Right atrium auricular region (tissue), 2 donors: ENCODE results near the gene CD44. TPM values are rescaled to one million over a fixed set of nuclear protein-coding genes. Genes with fewer than 3 reads are reported as not detected.

Source experiments
- DNase-seq: peaks from one replicate; pipeline ENCODE4 v3.0.0-alpha.2; 2019; ENCODE audit warnings: low spot score
- H3K27ac ChIP-seq, 2 donors: fragments of 200-600 bp; sonication (generic); 1 replicate in 1 of 2; 2 replicates in 1 of 2; pipeline ENCODE4 v1.5.1; 2016 to 2019
- H3K27me3 ChIP-seq, 2 donors: fragments of 200-600 bp; sonication (generic); one replicate each; pipeline versions ENCODE4 v1.5.1 to v1.6.0; 2017 to 2019
- H3K36me3 ChIP-seq: fragments of 200-600 bp; sonication (generic); one replicate; pipeline ENCODE4 v1.5.1; 2016
- H3K4me1 ChIP-seq, 2 donors: fragments of 200-600 bp; sonication (generic); one replicate each; pipeline versions ENCODE4 v1.5.1 to v1.6.0; 2017 to 2019
- H3K4me3 ChIP-seq, 2 donors: fragments of 200-600 bp; sonication (generic); 1 replicate in 1 of 2; 2 replicates in 1 of 2; pipeline ENCODE4 v1.5.1; 2017 to 2019; ENCODE audit warnings: mild to moderate bottlenecking in 1 of 2, moderate library complexity in 1 of 2
- H3K9me3 ChIP-seq, 2 donors: fragments of 200-600 bp; sonication (generic); one replicate each; pipeline ENCODE4 v1.5.1; 2019
- total RNA-seq, 2 donors: library from RNA; depleted of rRNA; stranded (reverse); fragments of >200 nt; gene quantifications; one replicate each; pipeline ENCODE4 v1.1.0, GENCODE V29; 2016
- TF ChIP-seq, protein P1 (sequence below), 2 donors: fragments of 200-600 bp; sonication (generic); IDR thresholded peaks; one replicate each; pipeline ENCODE4 v1.5.1; 2019; ENCODE audit warnings: antibody characterized with exemption in 2 of 2

CD44 gene
- total RNA-seq, 2 donors from 2014 or later: 26.8 to 37.3 TPM

DNA sequence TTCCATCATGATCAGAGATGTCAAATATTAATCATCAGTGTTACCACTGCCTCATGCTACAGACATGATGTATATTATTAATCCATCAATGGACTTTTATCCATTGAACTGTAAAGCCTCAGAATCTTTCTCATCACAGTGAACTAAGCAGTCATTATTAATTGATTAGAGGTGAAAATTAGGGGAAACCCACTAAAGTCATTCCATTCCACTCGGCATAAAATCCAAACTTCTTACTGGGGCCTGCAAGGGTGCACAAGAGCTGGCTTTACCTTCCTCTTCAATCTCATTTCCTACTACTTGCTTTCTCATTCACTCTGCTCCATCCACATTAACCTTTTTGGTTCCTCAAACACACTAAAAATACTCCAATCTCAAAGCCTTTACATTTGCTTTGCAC is 7.9 kb upstream of the CD44 start:
- Histone ChIP-seq H3K9me3 (no peaks in the 10 kb centered on the region), H3K27ac (no peak overlapping the region), H3K4me3 (no peak overlapping the region), H3K36me3 (no peaks in the 10 kb centered on the region), H3K4me1 (no peaks in the 10 kb centered on the region), H3K27me3 (no peaks in the 10 kb centered on the region)
- no peak for DNase-seq
- TF ChIP-seq, protein P1, sequence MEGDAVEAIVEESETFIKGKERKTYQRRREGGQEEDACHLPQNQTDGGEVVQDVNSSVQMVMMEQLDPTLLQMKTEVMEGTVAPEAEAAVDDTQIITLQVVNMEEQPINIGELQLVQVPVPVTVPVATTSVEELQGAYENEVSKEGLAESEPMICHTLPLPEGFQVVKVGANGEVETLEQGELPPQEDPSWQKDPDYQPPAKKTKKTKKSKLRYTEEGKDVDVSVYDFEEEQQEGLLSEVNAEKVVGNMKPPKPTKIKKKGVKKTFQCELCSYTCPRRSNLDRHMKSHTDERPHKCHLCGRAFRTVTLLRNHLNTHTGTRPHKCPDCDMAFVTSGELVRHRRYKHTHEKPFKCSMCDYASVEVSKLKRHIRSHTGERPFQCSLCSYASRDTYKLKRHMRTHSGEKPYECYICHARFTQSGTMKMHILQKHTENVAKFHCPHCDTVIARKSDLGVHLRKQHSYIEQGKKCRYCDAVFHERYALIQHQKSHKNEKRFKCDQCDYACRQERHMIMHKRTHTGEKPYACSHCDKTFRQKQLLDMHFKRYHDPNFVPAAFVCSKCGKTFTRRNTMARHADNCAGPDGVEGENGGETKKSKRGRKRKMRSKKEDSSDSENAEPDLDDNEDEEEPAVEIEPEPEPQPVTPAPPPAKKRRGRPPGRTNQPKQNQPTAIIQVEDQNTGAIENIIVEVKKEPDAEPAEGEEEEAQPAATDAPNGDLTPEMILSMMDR (IDR thresholded peaks at IDR 0.05): no peak

- no peak overlapping the region for H3K27ac ChIP-seq
- DNase-seq: no peak
- H3K27me3 ChIP-seq: no peaks in the 10 kb centered on the region
- no peak overlapping the region for H3K4me3 ChIP-seq
- H3K36me3 ChIP-seq: no peaks in the 10 kb centered on the region
- no peaks in the 10 kb centered on the region for H3K4me1 ChIP-seq
- H3K9me3 ChIP-seq: no peaks in the 10 kb centered on the region
- TF ChIP-seq, protein P1 (IDR thresholded peaks at IDR 0.05): no peak
Measured at GRCh38 chr11:35131886-35132285, 7.1 kb upstream of the CD44 start.

GRCh38 chr11:35133656-35134055 is 5.3 kb upstream of the CD44 start:
- Histone ChIP-seq H3K27me3 (no peaks in the 10 kb centered on the region), H3K4me3 (no peak overlapping the region), H3K9me3 (no peaks in the 10 kb centered on the region), H3K36me3 (no peaks in the 10 kb centered on the region), H3K4me1 (peaks cover 0 to 5% of the 10 kb centered on the region in 2 donors), H3K27ac (no peak overlapping the region)
- TF ChIP-seq, protein P1 (IDR thresholded peaks at IDR 0.05): no peak
- no peak for DNase-seq

- Histone ChIP-seq H3K9me3 (no peaks in the 10 kb centered on the region), H3K4me1 (peaks cover 0 to 12% of the 10 kb centered on the region in 2 donors), H3K4me3 (no peak overlapping the region), H3K27me3 (no peaks in the 10 kb centered on the region), H3K27ac (no peak overlapping the region), H3K36me3 (no peaks in the 10 kb centered on the region)
- TF ChIP-seq, protein P1 (IDR thresholded peaks at IDR 0.05): no peak
- DNase-seq: no peak
Measured at GRCh38 chr11:35134403-35135148, 4.4 kb upstream of the CD44 start.

DNA sequence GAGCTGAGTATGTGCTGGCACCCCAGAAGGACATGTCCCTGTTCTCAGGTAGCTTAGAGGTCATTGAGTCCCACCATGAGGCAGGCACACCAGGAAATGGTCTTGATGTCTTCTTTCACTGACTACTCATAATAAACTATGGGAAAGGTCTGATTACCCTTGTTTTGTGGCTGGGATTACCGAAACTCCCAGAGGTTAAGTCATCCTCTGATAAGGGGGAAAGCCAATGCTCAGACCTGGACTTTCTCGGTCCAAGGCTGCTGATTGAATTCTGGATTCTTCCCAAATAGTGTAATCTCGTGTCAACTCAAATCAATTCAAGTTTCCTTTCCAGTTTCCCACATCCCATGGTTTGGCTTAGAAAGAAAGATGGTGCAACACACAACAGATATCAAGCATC is 3.7 kb upstream of the CD44 start:
- Histone ChIP-seq H3K27me3 (no peaks in the 10 kb centered on the region), H3K4me1 (peaks cover 0 to 15% of the 10 kb centered on the region in 2 donors), H3K27ac (no peak overlapping the region), H3K4me3 (no peak overlapping the region), H3K36me3 (no peaks in the 10 kb centered on the region), H3K9me3 (no peaks in the 10 kb centered on the region)
- DNase-seq: no peak
- TF ChIP-seq, protein P1 (IDR thresholded peaks at IDR 0.05): no peak

DNA sequence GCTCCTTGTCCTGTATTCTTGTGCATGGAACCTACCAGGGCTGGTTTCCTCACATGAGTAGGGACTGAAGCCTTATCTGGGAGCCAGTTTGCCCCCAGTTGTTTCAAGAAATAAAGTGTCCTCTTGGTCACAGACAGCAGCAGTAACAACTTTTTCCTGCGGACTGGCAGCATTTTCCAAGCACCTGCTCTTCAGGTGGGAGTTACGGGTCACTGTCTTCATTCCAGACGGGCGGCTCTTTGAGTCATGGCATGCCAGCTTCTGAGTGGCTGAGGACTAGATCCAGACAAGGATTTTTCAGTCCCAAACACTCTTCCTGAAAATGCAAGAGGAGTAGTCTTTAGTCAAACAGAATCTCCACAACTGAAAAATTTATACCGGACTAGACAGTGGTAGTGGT is 2.7 kb upstream of the CD44 start:
- H3K4me3 ChIP-seq: no peak overlapping the region
- H3K9me3 ChIP-seq: no peaks in the 10 kb centered on the region
- H3K4me1 ChIP-seq: peaks cover 0 to 15% of the 10 kb centered on the region in 2 donors
- H3K27ac ChIP-seq: no peak overlapping the region
- H3K27me3 ChIP-seq: no peaks in the 10 kb centered on the region
- no peak for DNase-seq
- TF ChIP-seq, protein P1 (IDR thresholded peaks at IDR 0.05): no peak
- H3K36me3 ChIP-seq: no peaks in the 10 kb centered on the region
